OCI-LY3 (cell line): ENCODE measurements around the gene PLSCR1.
"Not testable (repeated sequence)": the region's sequence is repeated elsewhere in the genome, so short reads cannot be mapped to it uniquely, and the experiment has no call there.

Experiments used
- H2AFZ ChIP-seq: fragments of 200-600, 300-600 bp; shearing (Covaris generic); 2 replicates; pipeline ENCODE4 v1.6.0; 2014; ENCODE audit warnings: antibody characterized with exemption, low read depth, low read length
- H3K27ac ChIP-seq: fragments of 200-600, 300-600 bp; sonication (generic); 2 replicates; pipeline ENCODE4 v1.5.1; 2014; ENCODE audit warnings: mild to moderate bottlenecking, low read length, moderate library complexity, mixed read lengths
- H3K27me3 ChIP-seq: fragments of 200-600, 300-600 bp; sonication (generic); 2 replicates; pipeline ENCODE4 v1.6.1; 2014; ENCODE audit warnings: low read depth, low read length, mixed read lengths
- H3K36me3 ChIP-seq: fragments of 200-600, 300-600 bp; sonication (generic); replicated peaks from 2 replicates; pipeline ENCODE3; 2014; ENCODE audit warnings: low read depth, low read length, mixed read lengths
- H3K4me1 ChIP-seq: fragments of 300-600, 200-600 bp; sonication (generic); 2 replicates; pipeline ENCODE4 v1.6.1; 2014; ENCODE audit warnings: low read length, mixed read lengths
- H3K4me2 ChIP-seq: fragments of 200-600, 300-600 bp; sonication (generic); 2 replicates; pipeline ENCODE4 v1.6.1; 2014; ENCODE audit warnings: low read length, mixed read lengths
- H3K4me3 ChIP-seq: fragments of 300-600, 200-600 bp; sonication (generic); 2 replicates; pipeline ENCODE4 v1.5.1; 2014; ENCODE audit warnings: antibody characterized with exemption, mild to moderate bottlenecking, low read length, moderate library complexity
- H3K79me2 ChIP-seq: fragments of 300-600, 200-600 bp; shearing (Covaris generic); 2 replicates; pipeline ENCODE4 v1.6.1; 2014; ENCODE audit warnings: mild to moderate bottlenecking, low read length, mixed read lengths
- H3K9ac ChIP-seq: fragments of 300-600, 200-600 bp; shearing (Covaris generic); 2 replicates; pipeline ENCODE4 v1.6.0; 2014; ENCODE audit warnings: mild to moderate bottlenecking, low read length, moderate library complexity
- H3K9me3 ChIP-seq: fragments of 200-600, 300-600 bp; shearing (Covaris generic); 2 replicates; pipeline ENCODE4 v1.6.1; 2014; ENCODE audit warnings: low read length, mixed read lengths; ENCODE audit not compliant: insufficient read depth
- H4K20me1 ChIP-seq: fragments of 200-600, 300-600 bp; sonication (generic); 2 replicates; pipeline ENCODE4 v1.6.1; 2016; ENCODE audit warnings: low read length, mixed read lengths; ENCODE audit not compliant: insufficient read depth
- CTCF ChIP-seq: fragments of 200-600, 300-600 bp; sonication (generic); IDR thresholded peaks from 2 replicates; pipeline ENCODE4 v1.5.1; 2014; ENCODE audit warnings: antibody characterized with exemption, low read length, low read depth
- EZH2phosphoT487 ChIP-seq: fragments of 200-600 bp; shearing (Covaris generic); IDR thresholded peaks from 2 replicates; pipeline ENCODE4 v1.6.1; 2018; ENCODE audit warnings: antibody characterized with exemption, mixed run types, low read depth

Gene PLSCR1

DNA sequence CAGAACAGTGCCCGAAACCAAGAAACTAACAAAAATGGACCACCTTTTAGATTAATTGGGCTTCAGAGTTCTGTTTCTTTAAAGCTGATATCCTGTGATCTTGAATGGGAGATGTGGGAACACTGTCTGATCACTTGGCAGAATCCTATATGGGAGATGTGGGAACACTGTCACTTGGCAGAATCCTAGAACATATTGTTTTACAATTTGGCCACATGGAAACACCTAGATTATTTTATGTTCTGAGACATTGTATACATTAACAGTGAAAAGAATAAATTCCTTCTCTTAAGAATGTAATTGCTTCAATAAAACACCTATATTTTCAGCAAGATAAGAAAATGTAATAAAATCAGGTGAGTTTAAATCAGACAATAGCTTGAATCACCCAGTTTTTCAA lies 44.7 kb downstream of the PLSCR1 start:
- H3K4me2 ChIP-seq = no peak overlapping the region
- no peak overlapping the region for H3K4me3 ChIP-seq
- TF ChIP-seq CTCF (no peak), EZH2phosphoT487 (no peak)
- H3K27me3 ChIP-seq = no peaks in the 10 kb centered on the region
- peaks cover 6% of the 10 kb centered on the region for H3K36me3 ChIP-seq
- no peaks in the 10 kb centered on the region for H4K20me1 ChIP-seq
- H2AFZ ChIP-seq = no peak overlapping the region
- H3K27ac ChIP-seq = no peak overlapping the region
- H3K4me1 ChIP-seq = peaks cover 51% of the 10 kb centered on the region
- no peak overlapping the region for H3K9ac ChIP-seq
- no peaks in the 10 kb centered on the region for H3K9me3 ChIP-seq
- no peaks in the 10 kb centered on the region for H3K79me2 ChIP-seq

DNA sequence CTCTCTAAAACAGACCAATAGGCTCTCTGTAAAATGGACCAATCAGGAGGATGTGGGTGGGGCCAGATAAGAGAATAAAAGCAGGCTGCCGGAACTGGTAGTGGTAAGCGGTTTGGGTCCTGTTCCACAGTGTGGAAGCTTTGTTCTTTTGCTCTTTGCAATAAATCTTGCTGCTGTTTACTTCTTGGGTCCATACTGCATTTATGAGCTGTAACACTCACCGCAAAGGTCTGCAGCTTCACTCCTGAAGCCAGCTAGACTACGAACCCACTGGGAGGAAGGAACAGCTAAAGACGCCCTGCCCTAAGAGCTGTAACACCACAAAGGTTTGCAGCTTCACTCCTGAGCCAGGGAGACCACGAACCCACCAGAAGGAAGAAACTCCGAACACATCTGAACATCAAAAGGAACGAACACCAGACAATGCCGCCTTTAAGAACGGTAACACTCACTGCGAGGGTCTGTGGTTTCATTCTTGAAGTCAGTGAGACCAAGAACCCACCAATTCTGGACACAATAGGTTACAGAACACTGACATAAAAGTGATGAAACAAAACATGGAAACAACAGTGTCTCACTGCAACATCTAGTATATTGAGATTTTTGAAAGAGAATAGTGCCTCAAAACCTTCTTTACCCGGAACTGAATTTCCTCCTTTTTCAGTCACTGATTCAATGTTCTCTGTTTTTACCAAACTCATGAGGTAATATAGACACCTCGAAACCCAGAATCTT lies 46.2 kb downstream of the PLSCR1 start:
- H3K27ac ChIP-seq = no peak overlapping the region

GRCh38 chr3:146497145-146497843 lies 47.1 kb downstream of the PLSCR1 start:
- not testable (repeated sequence) for H3K27me3 ChIP-seq, H3K79me2 ChIP-seq, H2AFZ ChIP-seq, H3K9ac ChIP-seq, H3K4me3 ChIP-seq, H3K36me3 ChIP-seq, H3K27ac ChIP-seq, H3K4me2 ChIP-seq, H3K9me3 ChIP-seq, H4K20me1 ChIP-seq
- H3K4me1 ChIP-seq = peaks cover 31% of the 10 kb centered on the region

More for the DNA sequence above, 46.2 kb downstream of the PLSCR1 start:
- Histone ChIP-seq H3K9ac (no peak overlapping the region), H3K27me3 (no peaks in the 10 kb centered on the region), H2AFZ (no peak overlapping the region), H3K4me2 (no peak overlapping the region), H3K4me3 (no peak overlapping the region), H3K36me3 (no peaks in the 10 kb centered on the region), H3K79me2 (no peaks in the 10 kb centered on the region), H3K4me1 (peaks cover 37% of the 10 kb centered on the region), H3K9me3 (no peaks in the 10 kb centered on the region), H4K20me1 (no peaks in the 10 kb centered on the region)
- TF ChIP-seq CTCF (no peak), EZH2phosphoT487 (no peak)

GRCh38 chr3:146496726-146497125 lies 47.7 kb downstream of the PLSCR1 start:
- no peak for TF ChIP-seq CTCF
- TF ChIP-seq EZH2phosphoT487 = no peak
- H3K4me1 ChIP-seq = peaks cover 25% of the 10 kb centered on the region
- H3K79me2 ChIP-seq = no peaks in the 10 kb centered on the region
- no peak overlapping the region for H2AFZ ChIP-seq
- 0 out of 2 replicates have a peak, but pooled peaks cover 3% of the 10 kb centered on the region for H3K9me3 ChIP-seq
- no peaks in the 10 kb centered on the region for H3K27me3 ChIP-seq
- no peak overlapping the region for H3K27ac ChIP-seq
- no peaks in the 10 kb centered on the region for H3K36me3 ChIP-seq
- H3K4me3 ChIP-seq = no peak overlapping the region
- H3K9ac ChIP-seq = no peak overlapping the region
- no peak overlapping the region for H3K4me2 ChIP-seq
- H4K20me1 ChIP-seq = no peaks in the 10 kb centered on the region
